GM12878 (cell line): ENCODE data around the gene PLA2G4C. TPM values are rescaled to one million over a fixed set of nuclear protein-coding genes. Genes with fewer than 3 reads are reported as not detected.

Source experiments
- ATAC-seq: fragments of 200-7000 bp; cut with Tn5 transposase; 3 replicates; pipeline ENCODE4 v1.9.1; 2020; ENCODE audit warnings: mild to moderate bottlenecking, moderate library complexity
- BruUV-seq: library from RNA; stranded (reverse); fragments of 400-500 nt; replicated peaks from 2 replicates; lab custom pipeline; 2021; lab: Mats Ljungman, UMichigan
- CTCF ChIA-PET: fragments of 300-600 bp; sonication (Branson Sonifier 250); formaldehyde crosslinking; extraction: SDS; loops from one replicate; lab custom pipeline; 2021; ENCODE audit warnings: inconsistent platforms; lab: Yijun Ruan, JAX
- POLR2A ChIA-PET: fragments of 350-600 bp; formaldehyde crosslinking; extraction: SDS; loops from one replicate; lab custom pipeline; 2021; ENCODE audit warnings: inconsistent platforms; lab: Charles Lee
- RAD21 ChIA-PET: fragments of 300-600 bp; sonication (Branson Sonifier 250); formaldehyde crosslinking; loops from one replicate; lab custom pipeline; 2023; ENCODE audit warnings: antibody characterized with exemption; ENCODE audit not compliant: unreplicated experiment; lab: Charles Lee
- SMC1A ChIA-PET: fragments of 300-600 bp; sonication (Branson Sonifier 250); formaldehyde crosslinking; loops from one replicate; lab custom pipeline; 2023; ENCODE audit not compliant: unreplicated experiment, uncharacterized antibody; lab: Charles Lee
- DNase-seq: peaks from one replicate; pipeline ENCODE4 v3.0.0-alpha.2; 2011; ENCODE audit warnings: low read depth, low spot score
- FAIRE-seq: peaks from 3 replicates; lab custom pipeline; 2011; peaks lifted over from hg19 to GRCh38; lab: Jason Lieb, UNC
- H2AFZ ChIP-seq: 2 replicates; pipeline ENCODE4 v1.6.0; 2011; ENCODE audit warnings: low read depth, low read length, control low read depth; ENCODE audit not compliant: control insufficient read depth
- H3K27ac ChIP-seq: 2 replicates; pipeline ENCODE4 v1.5.1; 2011; ENCODE audit warnings: control low read depth; ENCODE audit not compliant: control insufficient read depth, insufficient read depth
- H3K27me3 ChIP-seq, 2 experiments: replicated peaks in 1 of 2; 2 replicates each; pipeline versions ENCODE4 v1.6.0 to v1.6.1; 2011; ENCODE audit warnings: low read length in 1 of 2; ENCODE audit not compliant: control insufficient read depth in 2 of 2, insufficient read depth in 2 of 2
- H3K36me3 ChIP-seq, 2 experiments: 2 replicates each; pipeline ENCODE4 v1.5.1; 2011; ENCODE audit warnings: low read length in 1 of 2; ENCODE audit not compliant: control insufficient read depth in 2 of 2, insufficient read depth in 2 of 2
- H3K4me1 ChIP-seq: 2 replicates; pipeline ENCODE4 v1.6.1; 2011; ENCODE audit warnings: mild to moderate bottlenecking, low read length, moderate library complexity, mixed read lengths; ENCODE audit not compliant: control insufficient read depth, insufficient read depth
- H3K4me2 ChIP-seq: 2 replicates; pipeline ENCODE4 v1.6.0; 2011; ENCODE audit warnings: control low read depth; ENCODE audit not compliant: control insufficient read depth, insufficient read depth
- H3K4me3 ChIP-seq: fragments of 200-600 bp; sonication (generic); 2 replicates; pipeline ENCODE4 v1.5.1; 2016
- H3K79me2 ChIP-seq: 2 replicates; pipeline ENCODE4 v1.6.0; 2011; ENCODE audit warnings: low read length; ENCODE audit not compliant: control insufficient read depth, insufficient read depth
- H3K9ac ChIP-seq: 2 replicates; pipeline ENCODE4 v1.8.0; 2011; ENCODE audit warnings: low read length, control low read depth, mixed read lengths; ENCODE audit not compliant: control insufficient read depth, insufficient read depth
- H3K9me3 ChIP-seq: replicated peaks from 3 replicates; pipeline ENCODE4 v1.5.1; 2011; ENCODE audit warnings: mild to moderate bottlenecking, low read length; ENCODE audit not compliant: control insufficient read depth, insufficient read depth
- H4K20me1 ChIP-seq: 2 replicates; pipeline ENCODE4 v1.6.0; 2011; ENCODE audit not compliant: control insufficient read depth, insufficient read depth
- KAT2A ChIP-seq: conservative IDR thresholded peaks from 2 replicates; pipeline ENCODE4 v1.6.1; 2011; ENCODE audit warnings: low read depth, low read length; ENCODE audit not compliant: control insufficient read depth
- POLR2AphosphoS5 ChIP-seq: IDR thresholded peaks from 2 replicates; pipeline ENCODE4 v1.6.1; 2011; ENCODE audit warnings: mild to moderate bottlenecking, low read length, inconsistent platforms
- RBBP5 ChIP-seq: fragments of 200-600 bp; sonication (generic); conservative IDR thresholded peaks from 2 replicates; pipeline ENCODE4 v1.6.1; 2016
- SMC3 ChIP-seq: IDR thresholded peaks from 2 replicates; pipeline ENCODE4 v1.6.1; 2011; ENCODE audit warnings: low read length, improper control_type of control experiment, borderline replicate concordance
- TAF1 ChIP-seq: IDR thresholded peaks from 2 replicates; pipeline ENCODE4 v1.6.1; 2011; ENCODE audit warnings: mild to moderate bottlenecking, low read depth, low read length, borderline replicate concordance
- ZNF207 ChIP-seq: fragments of 450-650 bp; IDR thresholded peaks from 2 replicates; pipeline ENCODE4 v1.6.1; 2014; ENCODE audit warnings: antibody characterized with exemption, mild to moderate bottlenecking, borderline replicate concordance
- WGBS: methylation state at CpG from one replicate; pipeline ENCODE4 v1.1.6; 2016; ENCODE audit warnings: low lambda C conversion rate; ENCODE audit not compliant: insufficient replicate concordance, insufficient coverage; ENCODE audit errors: missing lambda C conversion rate; 5-methylcytosine and 5-hydroxymethylcytosine counted together
- in situ Hi-C: fragments of 300-500 bp; cut with MboI; formaldehyde crosslinking; loops from 9 replicates; pipeline ENCODE4 v1.14.3; 2018; ENCODE audit warnings: mixed read lengths
- intact Hi-C: fragments of 100-400 bp; cut with micrococcal nuclease; formaldehyde crosslinking; loops from one replicate; pipeline ENCODE4 v1.14.2; 2022; ENCODE audit not compliant: unreplicated experiment
- polyA plus RNA-seq, 11 experiments: library from polyadenylated mRNA; depleted of rRNA in 4 of 11; unstranded in 6 of 11; stranded (reverse) in 5 of 11; fragments of >200 nt; fragmentation: Nextera tagmentation in 4 of 11; fragmentation: Illumina TruSeq in 1 of 11; extraction: Ambion mirVana in 4 of 11; extraction: Trizol in 1 of 11; gene quantifications; 1 replicate in 1 of 11; 2 replicates in 10 of 11; pipeline versions ENCODE4 v1.2.1 to v1.2.3, GENCODE V29; 2011 to 2016; ENCODE audit warnings: inconsistent platforms in 2 of 11, missing spikeins in 2 of 11, low read depth in 1 of 11
- total RNA-seq, 4 experiments: library from RNA; depleted of rRNA in 3 of 4; stranded (reverse); fragments of >200 nt in 3 of 4; fragmentation: Illumina TruSeq in 1 of 4; extraction: Trizol in 1 of 4; gene quantifications; 2 replicates each; pipeline versions ENCODE4 v1.2.1 to v1.2.3, GENCODE V29; 2013 to 2021
- TF ChIP-seq, protein P1 (sequence below): fragments of 450-650 bp; IDR thresholded peaks from 2 replicates; pipeline ENCODE4 v1.6.1; 2018; ENCODE audit warnings: mild to moderate bottlenecking, low read depth, moderate library complexity; ENCODE audit not compliant: partially characterized antibody
- TF ChIP-seq, protein P2 (sequence below): fragments of 450-650 bp; formaldehyde crosslinking; IDR thresholded peaks from 2 replicates; pipeline ENCODE4 v1.5.0; 2022; ENCODE audit warnings: mild to moderate bottlenecking, missing genetic modification characterization

The PLA2G4C gene
- total and polyA plus RNA-seq, 10 of the 15 experiments (the other 5 are each of a cell fraction or from before 2014, with no cell fraction given) = 0.53 to 3.6 (median 1.1) TPM

DNA sequence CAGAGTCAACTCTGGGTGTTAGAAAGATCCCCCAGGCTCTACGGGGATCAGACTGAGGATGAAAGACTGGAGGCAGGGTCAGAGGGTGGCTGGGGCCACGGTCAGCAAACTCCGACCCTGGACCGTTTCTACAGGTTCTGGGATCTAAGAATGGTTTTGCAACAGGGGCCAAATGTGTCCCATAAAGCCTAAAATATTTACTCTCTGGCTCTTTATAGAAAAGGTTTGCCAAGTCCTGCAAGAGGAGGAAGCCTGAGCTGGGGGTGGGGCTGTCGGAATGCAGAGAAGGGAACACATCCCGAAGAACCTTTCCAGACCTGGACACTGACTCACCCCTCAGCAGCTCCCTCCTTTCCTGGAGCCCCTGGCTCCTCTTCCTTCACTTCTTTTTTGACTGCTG is 38.8 kb upstream of the PLA2G4C start:
- intact Hi-C loops = no loop called here
- RAD21 ChIA-PET = no interaction called here
- Histone ChIP-seq H3K9ac (no peak overlapping the region), H3K36me3 (peaks cover 11 to 15% of the 10 kb centered on the region in 2 experiments), H3K4me2 (no peak overlapping the region), H4K20me1 (no peaks in the 10 kb centered on the region), H3K4me1 (no peaks in the 10 kb centered on the region), H3K79me2 (no peaks in the 10 kb centered on the region)
- DNase-seq (no peak), ATAC-seq (no peak)
- TF ChIP-seq RBBP5 (no peak), KAT2A (no peak)
- TF ChIP-seq, all 136 proteins: peak for 0
- POLR2A ChIA-PET = no interaction called here
- BruUV-seq = no TSS peak
- CTCF ChIA-PET = interaction anchor here (0.6 to 11.5 kb wide), 2 partner anchors 43 to 116 kb away, joined by 4 to 192 read pairs; partner anchors contain the start of gene PLA2G4C
- H3K27me3 ChIP-seq = no peaks in the 10 kb centered on the region
- SMC1A ChIA-PET = interaction anchor here (2.5 kb wide), 1 partner anchor 39 kb away, joined by 7 read pairs; the partner anchor contains the start of gene PLA2G4C
- no peaks in the 10 kb centered on the region for H3K9me3 ChIP-seq
- H3K27ac ChIP-seq = no peak overlapping the region
- H2AFZ ChIP-seq = no peak overlapping the region
- no peak overlapping the region for H3K4me3 ChIP-seq
- 89% methylated on average over 6 of the region's 6 CpGs for WGBS
- in situ Hi-C loops = no loop called here
- FAIRE-seq = no peak

DNA sequence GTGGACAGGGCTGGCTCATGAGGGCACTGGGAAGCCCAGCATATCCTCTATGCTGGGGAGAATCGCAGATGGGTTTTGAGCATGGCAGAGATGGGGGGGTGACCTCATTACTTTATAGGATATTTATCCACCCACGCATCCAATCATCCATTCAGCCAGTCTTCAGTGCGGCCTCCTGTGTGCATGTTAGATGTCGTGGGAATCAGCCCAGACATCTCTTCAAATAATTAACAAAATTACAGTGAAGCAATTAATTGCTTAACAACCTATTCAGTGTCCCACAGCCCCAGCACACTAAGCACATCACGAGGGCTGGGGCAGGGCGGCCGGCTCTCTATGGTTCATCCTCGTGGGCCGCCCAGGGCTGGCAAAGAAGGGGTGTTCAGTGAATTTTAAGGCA is 38.0 kb upstream of the PLA2G4C start:
- Histone ChIP-seq H3K27me3 (no peaks in the 10 kb centered on the region), H3K9ac (no peak overlapping the region), H3K79me2 (no peaks in the 10 kb centered on the region), H3K4me2 (no peak overlapping the region), H3K9me3 (no peaks in the 10 kb centered on the region), H4K20me1 (no peaks in the 10 kb centered on the region), H3K4me3 (no peak overlapping the region), H2AFZ (no peak overlapping the region), H3K36me3 (peaks cover 11 to 18% of the 10 kb centered on the region in 2 experiments), H3K4me1 (no peaks in the 10 kb centered on the region), H3K27ac (no peak overlapping the region)
- no TSS peak for BruUV-seq
- intact Hi-C loops = no loop called here
- SMC1A ChIA-PET = interaction anchor here (2.5 kb wide), 1 partner anchor 39 kb away, joined by 7 read pairs; the partner anchor contains the start of gene PLA2G4C
- POLR2A ChIA-PET = no interaction called here
- CTCF ChIA-PET = no interaction called here
- ATAC-seq = no peak
- no peak for DNase-seq
- 93% methylated on average over 9 of the region's 9 CpGs for WGBS
- RAD21 ChIA-PET = no interaction called here
- no peak for FAIRE-seq
- in situ Hi-C loops = no loop called here
- TF ChIP-seq ZNF207 = no peak
- no peak for TF ChIP-seq POLR2AphosphoS5
- TF ChIP-seq, protein P1, sequence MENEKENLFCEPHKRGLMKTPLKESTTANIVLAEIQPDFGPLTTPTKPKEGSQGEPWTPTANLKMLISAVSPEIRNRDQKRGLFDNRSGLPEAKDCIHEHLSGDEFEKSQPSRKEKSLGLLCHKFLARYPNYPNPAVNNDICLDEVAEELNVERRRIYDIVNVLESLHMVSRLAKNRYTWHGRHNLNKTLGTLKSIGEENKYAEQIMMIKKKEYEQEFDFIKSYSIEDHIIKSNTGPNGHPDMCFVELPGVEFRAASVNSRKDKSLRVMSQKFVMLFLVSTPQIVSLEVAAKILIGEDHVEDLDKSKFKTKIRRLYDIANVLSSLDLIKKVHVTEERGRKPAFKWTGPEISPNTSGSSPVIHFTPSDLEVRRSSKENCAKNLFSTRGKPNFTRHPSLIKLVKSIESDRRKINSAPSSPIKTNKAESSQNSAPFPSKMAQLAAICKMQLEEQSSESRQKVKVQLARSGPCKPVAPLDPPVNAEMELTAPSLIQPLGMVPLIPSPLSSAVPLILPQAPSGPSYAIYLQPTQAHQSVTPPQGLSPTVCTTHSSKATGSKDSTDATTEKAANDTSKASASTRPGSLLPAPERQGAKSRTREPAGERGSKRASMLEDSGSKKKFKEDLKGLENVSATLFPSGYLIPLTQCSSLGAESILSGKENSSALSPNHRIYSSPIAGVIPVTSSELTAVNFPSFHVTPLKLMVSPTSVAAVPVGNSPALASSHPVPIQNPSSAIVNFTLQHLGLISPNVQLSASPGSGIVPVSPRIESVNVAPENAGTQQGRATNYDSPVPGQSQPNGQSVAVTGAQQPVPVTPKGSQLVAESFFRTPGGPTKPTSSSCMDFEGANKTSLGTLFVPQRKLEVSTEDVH = no peak
- no peak for TF ChIP-seq SMC3
- TF ChIP-seq, protein P2, sequence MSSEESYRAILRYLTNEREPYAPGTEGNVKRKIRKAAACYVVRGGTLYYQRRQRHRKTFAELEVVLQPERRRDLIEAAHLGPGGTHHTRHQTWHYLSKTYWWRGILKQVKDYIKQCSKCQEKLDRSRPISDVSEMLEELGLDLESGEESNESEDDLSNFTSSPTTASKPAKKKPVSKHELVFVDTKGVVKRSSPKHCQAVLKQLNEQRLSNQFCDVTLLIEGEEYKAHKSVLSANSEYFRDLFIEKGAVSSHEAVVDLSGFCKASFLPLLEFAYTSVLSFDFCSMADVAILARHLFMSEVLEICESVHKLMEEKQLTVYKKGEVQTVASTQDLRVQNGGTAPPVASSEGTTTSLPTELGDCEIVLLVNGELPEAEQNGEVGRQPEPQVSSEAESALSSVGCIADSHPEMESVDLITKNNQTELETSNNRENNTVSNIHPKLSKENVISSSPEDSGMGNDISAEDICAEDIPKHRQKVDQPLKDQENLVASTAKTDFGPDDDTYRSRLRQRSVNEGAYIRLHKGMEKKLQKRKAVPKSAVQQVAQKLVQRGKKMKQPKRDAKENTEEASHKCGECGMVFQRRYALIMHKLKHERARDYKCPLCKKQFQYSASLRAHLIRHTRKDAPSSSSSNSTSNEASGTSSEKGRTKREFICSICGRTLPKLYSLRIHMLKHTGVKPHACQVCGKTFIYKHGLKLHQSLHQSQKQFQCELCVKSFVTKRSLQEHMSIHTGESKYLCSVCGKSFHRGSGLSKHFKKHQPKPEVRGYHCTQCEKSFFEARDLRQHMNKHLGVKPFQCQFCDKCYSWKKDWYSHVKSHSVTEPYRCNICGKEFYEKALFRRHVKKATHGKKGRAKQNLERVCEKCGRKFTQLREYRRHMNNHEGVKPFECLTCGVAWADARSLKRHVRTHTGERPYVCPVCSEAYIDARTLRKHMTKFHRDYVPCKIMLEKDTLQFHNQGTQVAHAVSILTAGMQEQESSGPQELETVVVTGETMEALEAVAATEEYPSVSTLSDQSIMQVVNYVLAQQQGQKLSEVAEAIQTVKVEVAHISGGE = no peak
- no peak for TF ChIP-seq TAF1
